HG03354 (cell line): ENCODE results near the gene STEAP1.

Experiments
- ATAC-seq: cut with Tn5 transposase; IDR thresholded peaks from one replicate; pipeline ENCODE4 v1.9.1; 2021; ENCODE audit warnings: mild to moderate bottlenecking; ENCODE audit not compliant: unreplicated experiment, poor library complexity, severe bottlenecking

The STEAP1 gene

DNA sequence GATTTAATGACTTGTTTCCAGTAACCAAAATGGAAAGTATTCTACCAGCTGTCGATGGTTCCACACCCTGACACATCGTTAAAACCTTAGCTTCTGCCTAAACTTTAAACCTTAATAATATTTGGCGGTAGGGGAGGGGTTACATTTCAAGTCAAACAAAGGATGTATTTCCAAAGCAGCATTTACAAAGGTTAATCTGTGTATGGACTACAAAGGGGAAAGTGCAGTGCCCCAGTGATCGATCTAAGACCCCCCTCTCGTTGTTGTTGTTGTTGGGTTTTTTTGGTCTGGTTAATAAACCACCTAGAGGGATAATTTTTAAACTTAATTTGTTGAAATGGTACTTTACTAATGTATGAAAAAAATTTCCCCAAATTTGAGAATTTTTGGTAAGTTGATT is 56.2 kb downstream of the STEAP1 start:
- no peak for ATAC-seq

DNA sequence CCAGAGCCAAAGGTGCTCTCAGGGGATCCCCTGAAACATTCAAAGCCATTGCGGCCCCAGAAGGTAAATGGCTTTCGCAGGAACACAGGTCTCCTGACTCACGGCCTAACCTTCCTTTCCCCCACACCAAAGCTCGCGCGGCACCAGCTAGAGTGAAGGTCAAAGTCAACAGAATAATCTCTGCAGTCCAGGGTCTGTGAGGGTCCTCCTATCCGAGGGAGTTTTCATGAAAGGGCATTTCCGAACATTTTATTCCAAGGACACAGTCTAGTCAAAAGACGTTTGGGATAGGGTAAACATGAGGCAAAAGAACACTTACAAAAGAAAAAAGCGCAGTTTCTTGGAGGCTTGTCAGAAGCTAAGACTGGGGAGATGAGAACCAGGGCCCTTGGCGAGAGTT is 56.7 kb downstream of the STEAP1 start:
- peak; percentile 29 for ATAC-seq

DNA sequence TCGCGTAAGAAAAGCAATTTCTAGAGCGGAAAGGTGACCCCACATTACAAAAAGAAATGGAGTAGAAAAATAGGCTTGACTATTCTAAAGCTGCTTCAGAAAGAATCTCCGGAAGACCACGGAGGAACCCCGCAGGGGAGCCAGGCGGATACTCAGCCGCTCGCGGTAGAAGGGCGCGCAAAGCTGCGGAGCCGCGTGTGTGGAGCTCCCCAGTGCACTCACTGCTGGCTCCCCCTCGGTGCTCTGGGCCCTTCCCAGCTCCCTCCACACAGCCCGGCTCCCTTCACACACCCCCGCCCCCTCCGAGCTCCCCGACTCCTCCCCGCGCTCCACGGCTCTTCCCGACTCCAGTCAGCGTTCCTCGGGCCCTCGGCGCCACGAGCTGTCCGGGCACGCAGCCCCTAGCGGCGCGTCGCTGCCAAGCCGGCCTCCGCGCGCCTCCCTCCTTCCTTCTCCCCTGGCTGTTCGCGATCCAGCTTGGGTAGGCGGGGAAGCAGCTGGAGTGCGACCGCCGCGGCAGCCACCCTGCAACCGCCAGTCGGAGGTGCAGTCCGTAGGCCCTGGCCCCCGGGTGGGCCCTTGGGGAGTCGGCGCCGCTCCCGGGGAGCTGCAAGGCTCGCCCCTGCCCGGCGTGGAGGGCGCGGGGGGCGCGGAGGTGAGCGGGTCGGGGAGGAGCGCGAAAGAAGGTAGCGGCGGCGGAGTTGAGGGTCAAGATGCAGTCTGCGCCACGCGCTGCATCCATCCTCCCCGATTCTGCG is 57.3 kb downstream of the STEAP1 start, which contains the start of gene STEAP2:
Gene STEAP2 (plus strand): TSS at position 350 of the 758 bp plus-strand sequence. CDS start 13,343 bp downstream, outside the sequence.
- ATAC-seq = peak; percentile 94

DNA sequence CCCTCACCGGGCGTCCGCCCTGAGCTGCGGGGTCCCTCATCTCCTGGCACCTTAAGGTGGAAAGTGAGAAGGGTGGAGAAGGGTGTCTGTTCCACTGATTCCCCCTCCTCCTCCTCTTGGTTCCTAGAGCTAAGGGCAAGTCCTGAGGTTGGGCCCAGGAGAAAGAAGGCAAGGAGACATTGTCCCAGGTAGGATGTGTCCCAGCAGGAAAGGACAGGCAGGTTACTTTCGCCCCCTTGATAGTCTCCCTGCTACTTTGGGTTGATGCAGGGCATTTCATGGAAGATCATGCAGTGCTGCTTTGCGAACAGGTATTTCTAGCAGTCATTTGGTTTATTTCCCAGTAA is 57.9 kb downstream of the STEAP1 start:
- ATAC-seq = no peak

DNA sequence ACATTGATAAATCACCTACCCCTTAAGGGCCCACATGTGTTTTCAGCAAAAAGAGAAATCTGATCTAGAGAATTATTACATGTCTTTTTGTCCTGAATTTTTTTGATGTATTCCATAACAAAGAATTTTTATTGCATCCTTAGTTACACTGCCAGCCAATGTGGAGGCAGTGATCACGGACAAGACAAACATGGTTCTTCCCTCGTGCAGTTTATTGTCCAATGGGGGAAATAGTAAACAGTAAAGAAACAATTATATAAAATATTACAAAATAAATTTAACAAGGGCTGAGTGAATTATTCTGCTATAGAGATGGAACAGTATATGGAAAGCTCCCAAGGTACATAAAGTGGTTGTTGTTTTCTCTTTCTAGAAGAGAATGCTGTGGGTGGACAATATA is 59.3 kb downstream of the STEAP1 start:
- no peak for ATAC-seq
